ENCODE data around the gene OR4B1.
"Not testable (repeated sequence)": the region's sequence is repeated elsewhere in the genome, so short reads cannot be mapped to it uniquely, and the experiment has no call there.

- TF ChIP-seq POLR2AphosphoS5 (IDR thresholded peaks at IDR 0.05; ENCODE audit: borderline replicate concordance, low read depth, low read length); EZH2 (IDR thresholded peaks at IDR 0.05); FOXP2 (optimal IDR thresholded peaks at IDR 0.05; ENCODE audit: control extremely low read depth, extremely low read length, insufficient read depth): not testable (repeated sequence)
These were observed 13.4 kb downstream of the OR4B1 start for GRCh38 chr11:48230057-48230456.

Measured in SK-N-MC (cell line).